Thymus (tissue), 11 donors: ENCODE data around the gene ARMC2. TPM values are rescaled to one million over a fixed set of nuclear protein-coding genes. Genes with fewer than 3 reads are reported as not detected.

Experiments
- DNase-seq, 9 donors: peaks; one replicate each; pipeline ENCODE4 v3.0.0-alpha.2; 2013; ENCODE audit warnings: low spot score in 9 of 9, low read depth in 6 of 9, missing footprints in 1 of 9
- H3K27ac ChIP-seq, 2 donors: one replicate each; pipeline ENCODE4 v1.5.1; 2013; ENCODE audit warnings: control low read depth in 1 of 2, low read depth in 1 of 2, low read length in 1 of 2, mild to moderate bottlenecking in 1 of 2, moderate library complexity in 1 of 2
- H3K27me3 ChIP-seq, 2 donors: one replicate each; pipeline ENCODE4 v1.5.1; 2013; ENCODE audit warnings: low read length in 1 of 2; ENCODE audit not compliant: control insufficient read depth in 2 of 2, insufficient read depth in 1 of 2
- H3K36me3 ChIP-seq, 2 donors: one replicate each; pipeline ENCODE4 v1.5.1; 2013; ENCODE audit warnings: low read length in 1 of 2, mild to moderate bottlenecking in 1 of 2, moderate library complexity in 1 of 2; ENCODE audit not compliant: control insufficient read depth in 2 of 2, insufficient read depth in 2 of 2
- H3K4me1 ChIP-seq, 2 donors: one replicate each; pipeline ENCODE4 v1.5.1; 2013; ENCODE audit warnings: low read length in 2 of 2; ENCODE audit not compliant: control insufficient read depth in 2 of 2, insufficient read depth in 2 of 2
- H3K4me3 ChIP-seq, 2 donors: one replicate each; pipeline ENCODE4 v1.5.1; 2013; ENCODE audit warnings: low read length in 2 of 2, control low read depth in 1 of 2, mild to moderate bottlenecking in 1 of 2
- H3K9me3 ChIP-seq, 2 donors: one replicate each; pipeline ENCODE4 v1.5.1; 2013; ENCODE audit warnings: low read length in 1 of 2, mild to moderate bottlenecking in 1 of 2; ENCODE audit not compliant: control insufficient read depth in 2 of 2, insufficient read depth in 1 of 2
- WGBS: extraction: QIAGEN DNeasy Blood & Tissue Kit; methylation state at CpG from one replicate; pipeline ENCODE4 v1.1.7; 2013; 5-methylcytosine and 5-hydroxymethylcytosine counted together
- polyA plus RNA-seq: library from polyadenylated mRNA; stranded (reverse); fragments of 200-250 nt; gene quantifications from one replicate; pipeline ENCODE4 v1.2.3, GENCODE V29; 2013
- total RNA-seq: library from RNA; stranded (reverse); fragments of 120-200 nt; gene quantifications from one replicate; pipeline ENCODE4 v1.2.4, GENCODE V29; 2013
- donor health status: healthy.

Gene ARMC2
- total and polyA plus RNA-seq, 2 donors, result 1.8 to 1.9 TPM

DNA sequence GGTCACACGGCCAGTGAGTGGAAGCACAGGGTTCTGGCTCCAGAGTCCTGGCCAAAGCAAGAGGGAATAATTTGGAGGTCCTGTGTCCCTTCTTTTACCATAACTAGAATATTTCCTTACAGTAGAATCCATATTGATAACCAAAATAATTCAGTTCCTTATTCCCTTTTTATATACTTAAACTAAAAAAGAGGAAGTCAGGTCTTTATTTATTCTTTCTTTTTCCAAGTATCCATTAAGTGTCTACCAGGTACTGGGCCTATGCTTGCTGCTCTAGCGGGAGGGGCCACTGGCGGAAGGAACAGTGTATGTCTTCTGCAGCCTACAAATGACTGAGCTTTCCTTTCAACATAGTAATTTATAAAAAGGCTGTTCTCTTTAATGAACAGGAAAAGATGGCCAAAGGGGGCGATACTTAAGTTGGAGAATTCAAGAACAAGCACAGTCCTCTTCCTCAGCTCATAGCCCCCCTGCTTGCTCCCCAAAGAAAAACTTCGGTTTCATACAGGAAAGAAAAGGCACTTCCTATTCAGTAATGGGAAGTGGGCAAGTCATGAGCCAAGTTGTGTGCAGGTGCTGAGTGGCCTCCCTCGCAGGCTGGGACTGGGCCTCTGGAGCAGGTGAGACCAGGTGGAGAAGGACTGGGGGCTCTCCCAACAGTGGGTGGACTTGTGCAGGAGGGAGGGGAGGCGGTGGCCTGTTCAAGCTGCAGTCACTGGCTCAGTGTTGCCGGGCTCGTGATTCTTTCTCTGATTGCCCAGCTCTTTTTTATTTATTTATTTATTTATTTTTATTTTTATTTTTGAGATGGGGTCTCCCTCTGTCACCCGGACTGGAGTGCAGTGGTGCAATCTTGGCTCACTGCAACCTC lies 110.9 kb downstream of the ARMC2 start:
- Histone ChIP-seq H3K4me3 (no peak overlapping the region), H3K27me3 (no peaks in the 10 kb centered on the region), H3K27ac (no peak overlapping the region), H3K4me1 (peaks cover 0 to 7% of the 10 kb centered on the region in 2 donors), H3K9me3 (no peaks in the 10 kb centered on the region), H3K36me3 (no peaks in the 10 kb centered on the region)
- no peak for DNase-seq
- 77% methylated on average over 10 of the region's 10 CpGs for WGBS

DNA sequence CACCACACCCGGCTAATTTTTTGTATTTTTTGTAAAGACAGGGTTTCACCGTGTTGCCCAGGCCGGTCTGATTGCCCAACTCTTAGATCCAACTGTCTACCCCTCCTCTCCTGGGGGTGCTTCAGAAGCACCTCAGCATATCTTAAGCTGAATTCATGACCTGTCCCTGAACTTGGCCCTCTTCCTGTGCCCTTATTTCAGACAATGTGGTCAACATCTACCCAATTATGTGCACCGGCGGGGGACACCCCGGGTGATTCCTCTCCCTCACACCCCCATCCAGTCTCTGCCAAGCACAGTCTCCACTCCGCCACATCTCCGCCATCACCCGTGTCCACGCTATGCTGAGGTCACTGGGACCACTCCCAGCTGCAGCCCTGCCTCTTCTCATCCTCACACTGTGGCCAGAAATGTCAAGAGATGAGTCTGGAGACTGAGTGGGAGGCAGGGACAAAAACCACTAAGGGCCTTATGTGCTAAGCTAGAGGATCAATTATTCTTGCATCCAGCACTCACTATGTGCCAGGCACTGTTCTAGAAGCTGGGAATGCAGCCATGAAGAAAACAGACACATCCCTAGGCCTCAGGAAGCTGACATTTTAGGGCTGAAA lies 111.9 kb downstream of the ARMC2 start:
- H3K9me3 ChIP-seq, result no peaks in the 10 kb centered on the region
- WGBS, result 96% methylated on average over 10 of the region's 10 CpGs
- no peaks in the 10 kb centered on the region for H3K36me3 ChIP-seq
- no peak for DNase-seq
- no peak overlapping the region for H3K4me3 ChIP-seq
- peaks cover 0 to 7% of the 10 kb centered on the region in 2 donors for H3K4me1 ChIP-seq
- no peak overlapping the region for H3K27ac ChIP-seq
- H3K27me3 ChIP-seq, result no peaks in the 10 kb centered on the region

DNA sequence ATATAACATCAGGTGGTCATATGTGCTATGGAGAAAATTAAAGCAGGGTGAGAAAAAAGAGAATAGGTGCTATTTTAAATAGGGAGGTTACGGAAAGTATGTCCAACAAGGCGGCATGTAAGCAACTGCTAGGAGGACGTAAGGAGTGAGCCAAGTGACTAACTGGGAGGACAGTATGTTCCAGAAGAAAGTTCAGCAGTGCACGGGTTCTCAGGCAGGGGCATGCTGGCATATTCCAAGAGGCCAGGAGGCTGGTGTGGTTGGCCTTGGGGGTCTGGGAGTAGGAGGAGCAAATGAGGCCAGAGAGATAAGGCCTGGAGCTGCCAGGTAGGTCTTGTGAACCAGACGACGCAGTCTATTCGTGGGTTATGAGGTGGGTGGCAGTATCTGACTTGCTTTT lies 112.4 kb downstream of the ARMC2 start:
- Histone ChIP-seq H3K27ac (no peak overlapping the region), H3K9me3 (no peaks in the 10 kb centered on the region), H3K4me1 (peaks cover 0 to 4% of the 10 kb centered on the region in 2 donors), H3K27me3 (no peaks in the 10 kb centered on the region), H3K36me3 (no peaks in the 10 kb centered on the region), H3K4me3 (no peak overlapping the region)
- 96% methylated on average over 7 of the region's 7 CpGs for WGBS
- no peak for DNase-seq

DNA sequence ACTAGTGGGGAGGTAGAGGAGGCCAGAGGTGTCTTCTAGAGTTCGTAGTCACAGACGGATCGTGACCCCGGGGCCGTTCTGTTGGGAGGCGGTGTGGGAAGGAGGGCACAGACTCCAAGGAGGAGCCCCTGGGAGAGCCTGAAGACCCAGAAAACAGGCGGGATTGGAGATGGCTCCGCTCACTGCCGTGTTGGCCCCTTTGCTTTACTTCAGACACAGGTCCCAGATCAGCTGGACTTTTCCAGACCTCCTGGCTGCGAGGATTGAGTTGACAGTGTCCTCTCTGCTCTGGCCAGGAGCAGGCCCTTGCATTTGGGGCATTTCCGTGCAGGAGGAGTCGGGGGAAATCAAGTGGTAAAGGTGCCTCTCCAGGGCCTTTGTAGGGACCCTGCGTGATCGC lies 112.9 kb downstream of the ARMC2 start:
- 98% methylated on average over 14 of the region's 14 CpGs for WGBS
- Histone ChIP-seq H3K27ac (no peak overlapping the region), H3K4me3 (no peak overlapping the region)

DNA sequence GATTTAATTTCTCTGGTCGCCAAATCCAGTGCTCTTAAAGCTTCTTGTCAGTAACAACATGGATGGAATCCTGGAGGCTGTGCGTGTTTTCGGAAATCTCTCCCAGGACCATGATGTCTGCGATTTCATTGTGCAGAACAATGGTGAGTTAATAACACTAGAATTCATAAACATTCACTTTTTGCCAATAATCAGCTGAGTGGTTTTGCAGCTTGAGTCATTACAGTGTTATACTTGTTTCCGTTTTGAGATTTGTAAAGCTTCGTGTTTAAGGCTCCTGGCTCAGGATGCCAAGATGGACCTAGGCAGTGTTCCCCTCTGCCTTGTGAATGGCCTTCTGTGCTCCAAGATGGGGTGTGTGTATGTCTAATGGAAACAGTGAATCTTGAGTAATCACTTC lies 113.8 kb downstream of the ARMC2 start:
- no peak for DNase-seq
- no peaks in the 10 kb centered on the region for H3K36me3 ChIP-seq
- H3K27ac ChIP-seq, result no peak overlapping the region
- WGBS, result over 99% methylated on average over 6 of the region's 6 CpGs
- H3K9me3 ChIP-seq, result no peaks in the 10 kb centered on the region
- H3K4me1 ChIP-seq, result peaks cover 0 to 5% of the 10 kb centered on the region in 2 donors
- no peaks in the 10 kb centered on the region for H3K27me3 ChIP-seq
- no peak overlapping the region for H3K4me3 ChIP-seq

More for the DNA sequence above, 112.9 kb downstream of the ARMC2 start:
- Histone ChIP-seq H3K9me3 (no peaks in the 10 kb centered on the region), H3K27me3 (no peaks in the 10 kb centered on the region), H3K4me1 (no peaks in the 10 kb centered on the region), H3K36me3 (no peaks in the 10 kb centered on the region)
- DNase-seq, result no peak

DNA sequence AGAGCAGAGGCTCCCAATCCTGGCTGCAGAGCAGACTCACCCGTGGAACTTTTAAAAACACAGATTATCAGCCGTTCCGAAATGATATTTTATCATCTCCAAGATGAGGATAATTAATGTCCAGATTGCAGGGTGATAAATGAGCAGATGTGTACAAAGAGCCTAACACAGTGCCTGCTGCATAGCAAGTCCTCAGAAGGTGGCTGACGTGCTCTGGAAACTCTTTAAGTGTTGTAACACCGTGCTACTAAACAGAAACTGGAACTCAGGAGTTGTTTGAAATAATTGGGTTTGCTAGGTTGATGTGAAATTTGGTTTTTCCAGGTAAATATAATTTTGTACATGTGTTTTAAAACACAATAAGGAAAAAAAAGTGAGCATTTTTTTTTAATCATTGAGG lies 118.0 kb downstream of the ARMC2 start:
- no peaks in the 10 kb centered on the region for H3K27me3 ChIP-seq
- H3K4me3 ChIP-seq, result no peak overlapping the region
- no peaks in the 10 kb centered on the region for H3K36me3 ChIP-seq
- no peaks in the 10 kb centered on the region for H3K9me3 ChIP-seq
- 98% methylated on average over 5 of the region's 5 CpGs for WGBS
- no peak for DNase-seq
- peaks cover 0 to 7% of the 10 kb centered on the region in 2 donors for H3K4me1 ChIP-seq
- H3K27ac ChIP-seq, result no peak overlapping the region

DNA sequence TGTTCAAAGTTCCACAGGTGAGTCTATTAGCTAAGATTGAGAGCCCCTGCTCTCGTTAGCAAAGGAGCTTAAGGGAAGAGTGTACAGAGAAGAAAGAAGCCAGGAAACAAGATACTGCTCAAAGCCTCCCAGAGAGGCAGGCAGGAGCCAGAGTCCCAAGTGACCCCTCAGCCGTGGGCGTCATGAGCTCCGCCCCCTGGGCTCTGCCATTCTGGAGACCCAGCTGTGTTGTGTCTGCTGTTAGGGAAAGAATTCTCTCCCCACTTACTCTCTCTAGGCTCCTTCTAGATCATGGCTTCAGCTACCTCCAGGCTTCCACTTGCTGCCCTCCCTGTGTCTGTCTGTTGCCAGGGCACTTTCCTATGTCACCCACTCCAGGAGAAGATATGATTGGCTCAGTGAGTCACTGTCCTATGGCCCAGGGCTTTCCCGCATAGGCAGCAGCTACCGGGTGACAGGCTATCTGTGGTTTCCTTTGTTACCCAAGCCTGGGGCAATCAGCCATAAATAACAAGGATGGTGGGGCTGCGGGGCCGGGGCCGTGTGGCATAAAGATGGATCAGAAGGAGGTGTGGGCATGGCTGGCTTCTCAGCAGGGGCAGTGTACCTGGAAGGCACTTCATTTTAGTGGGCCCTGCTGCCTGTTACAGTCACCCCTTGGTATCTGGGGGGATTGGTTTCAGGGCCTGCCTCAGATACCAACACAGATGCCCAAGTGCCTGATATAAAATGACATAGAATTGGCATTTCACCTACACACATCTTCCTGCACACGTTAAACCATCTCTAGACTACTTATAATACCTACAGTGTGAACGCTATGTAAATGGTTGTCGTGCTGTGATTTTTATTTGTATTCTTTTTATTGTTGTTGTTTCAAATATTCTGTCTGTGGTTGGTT lies 118.9 kb downstream of the ARMC2 start:
- no peaks in the 10 kb centered on the region for H3K9me3 ChIP-seq
- no peak overlapping the region for H3K27ac ChIP-seq
- no peaks in the 10 kb centered on the region for H3K27me3 ChIP-seq
- no peak overlapping the region for H3K4me3 ChIP-seq
- no peak for DNase-seq
- H3K36me3 ChIP-seq, result no peaks in the 10 kb centered on the region
- 53% methylated on average over 12 of the region's 12 CpGs for WGBS
- peaks cover 0 to 7% of the 10 kb centered on the region in 2 donors for H3K4me1 ChIP-seq

DNA sequence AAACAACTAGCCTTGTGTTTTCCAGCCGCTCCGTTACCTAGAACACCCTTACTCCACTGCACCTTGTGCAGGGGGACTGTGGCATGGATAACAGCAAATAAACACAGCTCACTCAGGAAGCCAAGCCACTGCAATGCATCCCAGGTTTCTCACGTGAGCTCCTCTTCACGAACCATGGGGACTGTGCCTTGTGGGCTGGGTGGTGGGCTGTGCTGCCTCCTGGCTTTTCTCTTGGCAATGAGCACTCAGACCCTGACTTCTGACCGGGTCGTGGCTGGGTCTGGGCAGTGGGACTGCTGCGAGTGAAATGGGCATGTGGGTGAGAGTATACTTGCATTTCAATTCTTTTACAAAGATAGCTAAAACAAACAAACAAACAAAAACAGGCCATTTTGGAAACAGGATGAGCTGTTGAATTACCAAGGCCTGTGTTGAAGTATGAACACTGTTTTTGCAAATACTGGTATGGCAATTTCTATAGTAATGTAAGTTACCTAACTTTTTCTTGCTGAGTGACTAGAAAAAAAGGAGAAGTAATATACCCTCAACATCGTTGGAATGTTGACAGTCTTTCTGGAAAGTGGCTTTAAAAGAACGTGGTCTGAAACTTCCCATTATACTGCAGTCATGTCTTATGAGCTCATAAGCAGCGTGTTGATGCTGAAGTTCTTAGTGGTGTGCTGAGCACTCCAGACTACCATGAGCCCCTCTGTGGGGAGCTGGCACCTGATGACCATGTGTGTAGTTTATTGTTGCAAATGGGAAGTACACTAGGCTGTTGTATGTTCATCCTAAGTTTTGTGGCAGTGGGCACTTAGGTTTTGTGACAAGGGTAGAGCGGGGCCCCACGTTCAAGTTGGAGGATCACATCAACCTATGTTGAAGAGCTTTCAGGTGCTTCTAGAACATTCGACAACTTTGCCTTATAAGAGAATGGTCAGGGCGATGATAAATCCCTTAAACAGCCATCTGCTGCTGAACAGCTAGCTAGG lies 120.4 kb downstream of the ARMC2 start:
- H3K36me3 ChIP-seq, result no peaks in the 10 kb centered on the region
- H3K4me3 ChIP-seq, result no peak overlapping the region
- WGBS, result 86% methylated on average over 14 of the region's 14 CpGs
- no peak overlapping the region for H3K27ac ChIP-seq
- peaks cover 0 to 7% of the 10 kb centered on the region in 2 donors for H3K4me1 ChIP-seq
- H3K9me3 ChIP-seq, result no peaks in the 10 kb centered on the region
- DNase-seq, result no peak
- no peaks in the 10 kb centered on the region for H3K27me3 ChIP-seq
